Neural cell (in vitro differentiated cells): ENCODE data around the gene MTMR3.

Experiments
- CTCF ChIP-seq: fragments of 450-650 bp; IDR thresholded peaks from 2 replicates; pipeline ENCODE4 v1.5.1; 2014; ENCODE audit warnings: antibody characterized with exemption, mild to moderate bottlenecking, moderate library complexity; ENCODE audit not compliant: poor library complexity, severe bottlenecking
- EP300 ChIP-seq: fragments of 450-650 bp; conservative IDR thresholded peaks from 2 replicates; pipeline ENCODE4 v1.6.1; 2014; ENCODE audit warnings: antibody characterized with exemption, mild to moderate bottlenecking, moderate library complexity; ENCODE audit not compliant: poor library complexity, severe bottlenecking
- EZH2 ChIP-seq: fragments of 200-600, 300-800 bp; shearing (Covaris generic), sonication (generic); IDR thresholded peaks from 2 replicates; pipeline ENCODE4 v1.6.1; 2014; ENCODE audit warnings: antibody characterized with exemption, low read length, borderline replicate concordance, mild to moderate bottlenecking; ENCODE audit not compliant: insufficient read depth, poor library complexity, severe bottlenecking
- POLR2AphosphoS5 ChIP-seq: IDR thresholded peaks from 2 replicates; pipeline ENCODE4 v1.6.1; 2012
- TAF1 ChIP-seq: IDR thresholded peaks from 2 replicates; pipeline ENCODE4 v1.6.1; 2012; ENCODE audit warnings: low read depth

GRCh38 chr22:30062259-30062658 lies 179.3 kb downstream of the MTMR3 start:
- TF ChIP-seq EZH2: no peak
- TF ChIP-seq CTCF: no peak
- no peak for TF ChIP-seq EP300
- no peak for TF ChIP-seq TAF1
- no peak for TF ChIP-seq POLR2AphosphoS5
